IMR-90 (cell line): ENCODE measurements around the gene VPS26C. TPM values are rescaled to one million over a fixed set of nuclear protein-coding genes. Genes with fewer than 3 reads are reported as not detected.
A peak's percentile ranks its signal among the peaks of the same experiment; 100 is the strongest.

Experiments used
- ATAC-seq: fragments of 200-7000 bp; cut with Tn5 transposase; 2 replicates; pipeline ENCODE4 v1.9.1; 2020; ENCODE audit warnings: low read depth, mild to moderate bottlenecking, moderate library complexity
- Bru-seq: library from RNA; stranded (reverse); fragments of 400-500 nt; gene quantifications from one replicate; lab custom pipeline; 2021; lab: Mats Ljungman, UMichigan
- BruChase-seq, 2 experiments: library from RNA; stranded (reverse); fragments of 400-500 nt; gene quantifications; one replicate each; lab custom pipeline; 2021; lab: Mats Ljungman, UMichigan
- BruUV-seq: library from RNA; stranded (reverse); fragments of 400-500 nt; replicated peaks from 2 replicates; lab custom pipeline; 2021; lab: Mats Ljungman, UMichigan
- CTCF ChIA-PET: fragments of 300-600 bp; formaldehyde crosslinking; extraction: SDS; loops from one replicate; lab custom pipeline; 2021; ENCODE audit warnings: antibody characterized with exemption; lab: Yijun Ruan, JAX
- POLR2A ChIA-PET: fragments of 300-600 bp; sonication (Branson Sonifier 250); formaldehyde crosslinking; loops from one replicate; lab custom pipeline; 2022; ENCODE audit warnings: antibody characterized with exemption; ENCODE audit not compliant: unreplicated experiment; lab: Charles Lee
- DNase-seq: peaks from one replicate; pipeline ENCODE4 v3.0.0; 2013
- H2AFZ ChIP-seq: replicated peaks from 2 replicates; pipeline ENCODE3; 2013; ENCODE audit warnings: low read length, mild to moderate bottlenecking; ENCODE audit not compliant: poor library complexity
- H2AK5ac ChIP-seq: 2 replicates; pipeline ENCODE4 v1.6.1; 2013; ENCODE audit warnings: low read depth, low read length, inconsistent platforms
- H2AK9ac ChIP-seq: replicated peaks from 2 replicates; pipeline ENCODE3; 2013; ENCODE audit warnings: mild to moderate bottlenecking, low read depth, low read length, moderate library complexity; ENCODE audit not compliant: poor library complexity
- H2BK120ac ChIP-seq: 2 replicates; pipeline ENCODE4 v1.6.1; 2013; ENCODE audit warnings: low read depth, low read length, inconsistent platforms
- H2BK15ac ChIP-seq: 3 replicates; pipeline ENCODE4 v1.6.1; 2013; ENCODE audit warnings: low read depth, low read length, inconsistent platforms
- H2BK20ac ChIP-seq: 2 replicates; pipeline ENCODE4 v1.6.1; 2013; ENCODE audit warnings: low read depth, mild to moderate bottlenecking, inconsistent platforms, low read length, moderate library complexity
- H2BK5ac ChIP-seq: 2 replicates; pipeline ENCODE4 v1.6.1; 2013; ENCODE audit warnings: mild to moderate bottlenecking, low read depth, low read length, inconsistent platforms; ENCODE audit not compliant: poor library complexity, severe bottlenecking
- H3K14ac ChIP-seq: replicated peaks from 2 replicates; pipeline ENCODE4 v1.6.1; 2013; ENCODE audit warnings: low read depth, low read length, inconsistent platforms
- H3K18ac ChIP-seq: 2 replicates; pipeline ENCODE4 v1.6.1; 2013; ENCODE audit warnings: low read depth, low read length, control low read depth
- H3K23ac ChIP-seq: 2 replicates; pipeline ENCODE4 v1.6.1; 2013; ENCODE audit warnings: low read depth, low read length, inconsistent platforms
- H3K27ac ChIP-seq: 2 replicates; pipeline ENCODE4 v1.5.1; 2013; ENCODE audit warnings: mild to moderate bottlenecking, control low read depth, low read length; ENCODE audit not compliant: insufficient read depth
- H3K27me3 ChIP-seq: 2 replicates; pipeline ENCODE4 v1.6.1; 2013; ENCODE audit warnings: low read length; ENCODE audit not compliant: control insufficient read depth, insufficient read depth
- H3K36me3 ChIP-seq: 2 replicates; pipeline ENCODE4 v1.6.1; 2013; ENCODE audit warnings: low read length, mixed read lengths; ENCODE audit not compliant: control insufficient read depth, insufficient read depth
- H3K4ac ChIP-seq: 2 replicates; pipeline ENCODE4 v1.6.1; 2013; ENCODE audit warnings: low read depth, low read length, inconsistent platforms
- H3K4me1 ChIP-seq: 2 replicates; pipeline ENCODE4 v1.6.1; 2013; ENCODE audit warnings: low read length, mixed read lengths; ENCODE audit not compliant: control insufficient read depth, insufficient read depth
- H3K4me2 ChIP-seq: 2 replicates; pipeline ENCODE4 v1.6.1; 2013; ENCODE audit warnings: low read depth, mild to moderate bottlenecking, control low read depth, low read length, moderate library complexity
- H3K4me3 ChIP-seq: 2 replicates; pipeline ENCODE4 v1.5.1; 2013; ENCODE audit warnings: low read depth, mild to moderate bottlenecking, control low read depth, low read length, moderate library complexity; ENCODE audit not compliant: insufficient read depth
- H3K56ac ChIP-seq: 2 replicates; pipeline ENCODE4 v1.6.1; 2013; ENCODE audit warnings: low read length, inconsistent platforms; ENCODE audit not compliant: insufficient read depth; ENCODE audit errors: extremely low read depth
- H3K79me1 ChIP-seq, 2 experiments: 2 replicates each; pipeline ENCODE4 v1.6.1; 2013; ENCODE audit warnings: low read length in 2 of 2, inconsistent platforms in 1 of 2, low read depth in 1 of 2
- H3K9ac ChIP-seq: 2 replicates; pipeline ENCODE4 v1.6.1; 2013; ENCODE audit warnings: low read depth, low read length, control low read depth
- H3K9me1 ChIP-seq: 2 replicates; pipeline ENCODE4 v1.6.1; 2013; ENCODE audit warnings: low read length, inconsistent platforms; ENCODE audit not compliant: insufficient read depth
- H3K9me3 ChIP-seq: 2 replicates; pipeline ENCODE4 v1.6.1; 2013; ENCODE audit warnings: low read length; ENCODE audit not compliant: control insufficient read depth, insufficient read depth
- H4K20me1 ChIP-seq: 2 replicates; pipeline ENCODE4 v1.6.1; 2013; ENCODE audit warnings: low read length, inconsistent platforms; ENCODE audit not compliant: insufficient read depth
- H4K5ac ChIP-seq: 2 replicates; pipeline ENCODE4 v1.6.1; 2013; ENCODE audit warnings: mild to moderate bottlenecking, low read depth, low read length, control low read depth
- H4K8ac ChIP-seq, 2 experiments: 2 replicates each; pipeline ENCODE4 v1.6.1; 2013; ENCODE audit warnings: low read depth in 2 of 2, low read length in 2 of 2, control low read depth in 1 of 2, inconsistent platforms in 1 of 2
- H4K91ac ChIP-seq: 2 replicates; pipeline ENCODE4 v1.6.1; 2013; ENCODE audit warnings: low read depth, low read length, inconsistent platforms; ENCODE audit not compliant: insufficient read depth
- BHLHE40 ChIP-seq: fragments of 150-350 bp; IDR thresholded peaks from 2 replicates; pipeline ENCODE4 v1.6.1; 2016; ENCODE audit warnings: mild to moderate bottlenecking, low read depth, low read length
- FOS ChIP-seq: fragments of 150-350 bp; IDR thresholded peaks from 2 replicates; pipeline ENCODE4 v1.6.1; 2016; ENCODE audit warnings: low read depth, low read length
- MAFK ChIP-seq: IDR thresholded peaks from 2 replicates; pipeline ENCODE4 v1.6.1; 2012; ENCODE audit warnings: low read depth, low read length, improper control_type of control experiment
- NFE2L2 ChIP-seq: fragments of 150-350 bp; IDR thresholded peaks from 2 replicates; pipeline ENCODE4 v1.6.1; 2016; ENCODE audit warnings: low read depth, mild to moderate bottlenecking, low read length
- RAD21 ChIP-seq: IDR thresholded peaks from 2 replicates; pipeline ENCODE4 v1.6.1; 2012; ENCODE audit warnings: low read length, improper control_type of control experiment
- RCOR1 ChIP-seq: IDR thresholded peaks from 2 replicates; pipeline ENCODE4 v1.6.1; 2012; ENCODE audit warnings: mild to moderate bottlenecking, low read length, improper control_type of control experiment; ENCODE audit not compliant: insufficient replicate concordance
- RFX5 ChIP-seq: IDR thresholded peaks from 2 replicates; pipeline ENCODE4 v1.8.0; 2012; ENCODE audit warnings: low read depth, mild to moderate bottlenecking, low read length, moderate library complexity
- SMC3 ChIP-seq: fragments of 150-350 bp; IDR thresholded peaks from 2 replicates; pipeline ENCODE4 v1.6.1; 2016; ENCODE audit warnings: low read depth, mild to moderate bottlenecking, antibody characterized with exemption, low read length, moderate library complexity
- WGBS, 2 experiments: methylation state at CpG; one replicate each; pipeline versions ENCODE4 v1.1.5 to v1.1.7; 2013; ENCODE audit warnings: missing lambda C conversion rate in 2 of 2; ENCODE audit not compliant: insufficient read length in 1 of 2; ENCODE audit errors: extremely low coverage in 2 of 2; 5-methylcytosine and 5-hydroxymethylcytosine counted together
- dilution Hi-C: fragments of 300-500 bp; cut with HindIII; formaldehyde crosslinking; loops from one replicate; pipeline ENCODE4 v1.14.3; 2018; ENCODE audit warnings: low sequenced_read_pairs; ENCODE audit not compliant: unreplicated experiment
- in situ Hi-C: fragments of 300-500 bp; cut with MboI; formaldehyde crosslinking; loops from 3 replicates; pipeline ENCODE4 v1.14.3; 2019; ENCODE audit warnings: low sequenced_read_pairs, inconsistent platforms, mixed read lengths
- intact Hi-C: fragments of 100-400 bp; cut with micrococcal nuclease; formaldehyde crosslinking; loops from 2 replicates; pipeline ENCODE4 v1.10.0; 2022
- long read RNA-seq: library from polyadenylated mRNA; unstranded; transcript quantifications from one replicate; pipeline ENCODE4 v2.0.0, GENCODE V29; 2021; ENCODE audit not compliant: unreplicated experiment
- polyA plus RNA-seq, 3 experiments: library from polyadenylated mRNA; depleted of rRNA; stranded (reverse); fragments of >200 nt; gene quantifications; 2 replicates each; pipeline ENCODE4 v1.2.3, GENCODE V29; 2012; ENCODE audit warnings: low replicate concordance in 1 of 3
- total RNA-seq: library from RNA; depleted of rRNA; stranded (reverse); fragments of >200 nt; gene quantifications from 2 replicates; pipeline ENCODE4 v1.2.3, GENCODE V29; 2012; rRNA removed
- TF ChIP-seq, protein P1 (sequence below): fragments of 150-350 bp; IDR thresholded peaks from 2 replicates; pipeline ENCODE4 v1.6.1; 2016; ENCODE audit warnings: low read depth, mild to moderate bottlenecking, low read length, moderate library complexity, borderline replicate concordance
- TF ChIP-seq, protein P2 (sequence below): conservative IDR thresholded peaks from 2 replicates; pipeline ENCODE4 v1.5.1; 2012; ENCODE audit warnings: mild to moderate bottlenecking, low read depth, low read length, improper control_type of control experiment

VPS26C gene
- total RNA-seq (30.0 and 36.6 TPM in 2 replicates), polyA plus RNA-seq (2012; rRNA removed) (27.0 and 30.0 TPM in 2 replicates), Bru-seq, nascent RNA (percentile 83 among the genes with signal in this experiment), BruChase-seq, experiment 1, labeled RNA remaining after a 6-hour chase (percentile 81 among the genes with signal in this experiment), BruChase-seq, experiment 2, labeled RNA remaining after a 2-hour chase (percentile 79 among the genes with signal in this experiment)
- 16.3 and 24.0 TPM in 2 replicates for polyA plus RNA-seq (2012; cell fraction: cytosol; rRNA removed)
- polyA plus RNA-seq (2012; cell fraction: nucleus; rRNA removed; ENCODE audit: low replicate concordance) = 22.7 and 40.3 TPM in 2 replicates
- long read RNA-seq, transcript VPS26C-201 (8 exons, 3,256 nt) = major isoform, 20 of 41 reads
- long read RNA-seq, partial matches to known transcripts = 4 of 41 reads
- long read RNA-seq, other reads (novel, unspliced or antisense) = 8 of 41 reads

DNA sequence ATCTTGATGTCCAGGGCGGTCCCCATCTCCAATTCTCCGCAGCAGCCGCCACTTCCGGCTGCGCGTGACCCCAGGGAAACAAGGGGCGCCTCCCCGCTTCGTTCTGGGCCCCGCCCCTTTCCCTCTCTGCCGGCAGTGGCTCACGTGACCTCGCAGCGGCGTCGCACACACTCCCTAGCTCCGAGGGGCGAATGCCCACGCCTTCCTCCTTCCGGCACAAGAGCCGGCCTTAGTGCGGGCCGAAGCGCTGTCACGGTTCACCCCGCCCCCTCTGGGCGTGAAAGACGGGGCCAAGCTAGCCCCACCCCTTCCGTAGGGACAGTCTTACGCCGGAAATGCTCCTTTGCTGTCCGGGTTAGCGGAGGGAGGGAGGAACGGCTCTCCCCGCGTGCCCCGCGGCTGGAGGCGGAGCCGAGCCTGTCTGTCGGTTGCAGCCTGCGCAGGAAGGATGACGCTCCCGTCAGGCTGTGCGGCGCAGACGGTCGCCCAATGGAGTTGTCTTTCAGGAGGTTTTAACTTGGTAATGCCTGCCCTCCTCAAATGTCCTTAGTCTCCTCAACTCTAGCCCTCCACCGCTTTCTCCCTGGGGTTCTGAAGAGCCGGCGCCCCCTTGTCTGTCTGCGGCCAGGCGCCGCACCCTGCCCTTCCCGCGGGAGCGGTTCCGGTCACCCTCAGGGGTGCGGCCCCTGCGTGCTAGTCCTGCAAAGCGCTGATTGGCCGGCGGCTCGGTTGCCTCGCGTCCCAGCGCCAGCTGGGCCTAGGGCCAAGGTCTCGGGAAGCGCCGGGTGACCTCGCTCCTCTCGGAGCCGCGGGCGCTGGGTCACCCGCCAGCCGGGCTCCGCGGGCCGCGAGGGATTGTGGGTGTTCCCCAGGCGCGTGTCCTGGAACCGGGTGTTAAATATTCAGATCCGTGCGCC is at the start of gene VPS26C:
Gene VPS26C (minus strand): TSS at position 66 of the 917 bp plus-strand sequence. CDS start 40 bp downstream, at position 26.
- dilution Hi-C loops = no loop called here
- TF ChIP-seq MAFK (no peak), NFE2L2 (no peak), RAD21 (peak; percentile 16; the same call in 1 of the 2 replicates), FOS (no peak), SMC3 (no peak), RCOR1 (peak; percentile 11), BHLHE40 (peak; percentile 93), RFX5 (no peak)
- TF ChIP-seq, protein P1, sequence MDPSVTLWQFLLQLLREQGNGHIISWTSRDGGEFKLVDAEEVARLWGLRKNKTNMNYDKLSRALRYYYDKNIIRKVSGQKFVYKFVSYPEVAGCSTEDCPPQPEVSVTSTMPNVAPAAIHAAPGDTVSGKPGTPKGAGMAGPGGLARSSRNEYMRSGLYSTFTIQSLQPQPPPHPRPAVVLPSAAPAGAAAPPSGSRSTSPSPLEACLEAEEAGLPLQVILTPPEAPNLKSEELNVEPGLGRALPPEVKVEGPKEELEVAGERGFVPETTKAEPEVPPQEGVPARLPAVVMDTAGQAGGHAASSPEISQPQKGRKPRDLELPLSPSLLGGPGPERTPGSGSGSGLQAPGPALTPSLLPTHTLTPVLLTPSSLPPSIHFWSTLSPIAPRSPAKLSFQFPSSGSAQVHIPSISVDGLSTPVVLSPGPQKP = no peak
- TF ChIP-seq, protein P2, sequence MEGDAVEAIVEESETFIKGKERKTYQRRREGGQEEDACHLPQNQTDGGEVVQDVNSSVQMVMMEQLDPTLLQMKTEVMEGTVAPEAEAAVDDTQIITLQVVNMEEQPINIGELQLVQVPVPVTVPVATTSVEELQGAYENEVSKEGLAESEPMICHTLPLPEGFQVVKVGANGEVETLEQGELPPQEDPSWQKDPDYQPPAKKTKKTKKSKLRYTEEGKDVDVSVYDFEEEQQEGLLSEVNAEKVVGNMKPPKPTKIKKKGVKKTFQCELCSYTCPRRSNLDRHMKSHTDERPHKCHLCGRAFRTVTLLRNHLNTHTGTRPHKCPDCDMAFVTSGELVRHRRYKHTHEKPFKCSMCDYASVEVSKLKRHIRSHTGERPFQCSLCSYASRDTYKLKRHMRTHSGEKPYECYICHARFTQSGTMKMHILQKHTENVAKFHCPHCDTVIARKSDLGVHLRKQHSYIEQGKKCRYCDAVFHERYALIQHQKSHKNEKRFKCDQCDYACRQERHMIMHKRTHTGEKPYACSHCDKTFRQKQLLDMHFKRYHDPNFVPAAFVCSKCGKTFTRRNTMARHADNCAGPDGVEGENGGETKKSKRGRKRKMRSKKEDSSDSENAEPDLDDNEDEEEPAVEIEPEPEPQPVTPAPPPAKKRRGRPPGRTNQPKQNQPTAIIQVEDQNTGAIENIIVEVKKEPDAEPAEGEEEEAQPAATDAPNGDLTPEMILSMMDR = 0 out of 2 replicates have a peak, but pooled peaks have one; percentile 2

More for the DNA sequence above, at the start of gene VPS26C:
- ATAC-seq (peak; percentile 93), DNase-seq (peak; percentile 99)
- TSS peak; percentile 73 for BruUV-seq
- Histone ChIP-seq H3K56ac (peak within 1 kb of the TSS; percentile 94), H4K8ac (peak within 1 kb of the TSS; percentile 21 to 94), H2BK20ac (0 out of 2 replicates have a peak within 1 kb of the TSS, but pooled peaks have one; percentile 40), H3K36me3 (no peaks in the 10 kb centered on the region), H4K91ac (peak within 1 kb of the TSS; percentile 95), H4K5ac (peak within 1 kb of the TSS; percentile 89), H3K27me3 (no peaks in the 10 kb centered on the region), H3K9ac (peak within 1 kb of the TSS; percentile 97), H2AFZ (peak within 1 kb of the TSS; percentile 93), H3K14ac (peak within 1 kb of the TSS; percentile 94), H3K18ac (peak within 1 kb of the TSS; percentile 85), H3K23ac (peak within 1 kb of the TSS; percentile 90), H2BK120ac (peak within 1 kb of the TSS; percentile 89), H3K4ac (peak within 1 kb of the TSS; percentile 90), H2AK9ac (peak within 1 kb of the TSS; percentile 82), H3K27ac (peak within 1 kb of the TSS; percentile 93), H3K9me3 (no peaks in the 10 kb centered on the region), H3K4me3 (peak within 1 kb of the TSS; percentile 69), H3K4me1 (peaks cover 3% of the 10 kb centered on the region; the same call in 1 of the 2 replicates), H2BK15ac (peak within 1 kb of the TSS; percentile 67; the same call in 1 of the 3 replicates), H3K4me2 (peak within 1 kb of the TSS; percentile 97), H2AK5ac (peak within 1 kb of the TSS; percentile 62), H3K9me1 (peaks cover 16% of the 10 kb centered on the region), H4K20me1 (peaks cover 8% of the 10 kb centered on the region), H3K79me1 (peaks cover 9 to 42% of the 10 kb centered on the region in 2 experiments; a peak in 3 of 4 replicates), H2BK5ac (peak within 1 kb of the TSS; percentile 87)
- intact Hi-C loops (loop anchor here (1.0 to 5.0 kb wide), 2 partner anchors 99 to 195 kb away; partner anchors contain the start of gene DYRK1A), in situ Hi-C loops (loop anchor here (25.0 kb wide), 1 partner anchor 195 kb away; no protein-coding TSS in a partner anchor)
- 1% methylated on average over 22 of the region's 86 CpGs; no CpG with 5 or more reads in 1 of the 2 experiments for WGBS, 2 experiments
- POLR2A ChIA-PET = interaction anchor here (0.6 to 1.3 kb wide), 2 partner anchors 64 to 196 kb away, joined by 3 read pairs; no protein-coding TSS in a partner anchor
- CTCF ChIA-PET = interaction anchor here (0.7 kb wide), 1 partner anchor 9 kb away, joined by 3 read pairs; no protein-coding TSS in a partner anchor
